GM19043 (cell line): Measurements from ENCODE around the gene SYT15.
"Not testable (repeated sequence)": the region's sequence is repeated elsewhere in the genome, so short reads cannot be mapped to it uniquely, and the experiment has no call there.

Experiments used
- ATAC-seq: cut with Tn5 transposase; IDR thresholded peaks from one replicate; pipeline ENCODE4 v1.9.1; 2021; ENCODE audit warnings: low read depth; ENCODE audit not compliant: unreplicated experiment

SYT15 gene

DNA sequence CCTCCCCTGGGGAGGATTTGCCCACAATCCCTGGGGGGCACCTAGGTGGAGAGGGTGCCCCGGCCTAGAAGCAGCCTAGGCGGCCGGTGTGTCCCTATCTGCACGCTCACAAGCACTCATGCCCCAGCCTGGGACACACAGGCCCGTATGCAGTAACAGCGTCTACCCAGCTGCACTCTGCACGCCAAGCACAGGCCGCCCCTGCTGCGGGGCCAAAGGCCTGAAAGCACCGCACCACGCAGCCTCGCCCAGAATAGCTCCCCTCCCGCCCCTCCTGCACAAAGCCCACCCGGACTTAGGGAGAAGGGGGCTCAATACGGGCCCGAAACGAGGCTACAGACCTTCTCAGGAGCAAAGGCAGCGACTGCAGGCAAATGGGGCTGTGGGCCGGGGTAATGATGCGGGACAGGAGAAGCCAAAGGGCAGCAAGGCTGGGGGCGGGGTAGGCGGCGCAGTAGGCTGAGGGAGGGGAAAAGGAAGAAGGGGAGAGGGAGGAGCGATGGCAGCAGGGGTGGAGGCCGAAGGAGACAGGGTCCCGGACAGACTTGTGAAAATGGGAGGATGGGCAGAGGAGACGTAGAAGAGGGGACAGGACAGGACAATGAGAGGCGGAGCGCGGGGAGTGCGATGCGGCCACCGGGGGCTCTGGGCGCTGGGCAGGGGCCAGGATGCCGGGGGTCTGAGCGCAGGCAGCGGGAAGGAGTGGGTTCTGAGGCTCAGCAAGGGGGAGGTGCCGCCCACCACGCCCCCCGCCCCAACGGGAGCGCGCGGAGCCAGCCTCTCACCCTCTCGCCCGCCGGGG, 23.0 kb upstream of the SYT15 start:
- ATAC-seq = no peak

GRCh38 chr10:46556515-46557318, 22.2 kb upstream of the SYT15 start, which contains the start of gene GPRIN2:
Gene GPRIN2, minus strand, starts transcription at chr10:46556658. Its CDS starts 5,922 bp downstream, at chr10:46550736.
- no peak for ATAC-seq

DNA sequence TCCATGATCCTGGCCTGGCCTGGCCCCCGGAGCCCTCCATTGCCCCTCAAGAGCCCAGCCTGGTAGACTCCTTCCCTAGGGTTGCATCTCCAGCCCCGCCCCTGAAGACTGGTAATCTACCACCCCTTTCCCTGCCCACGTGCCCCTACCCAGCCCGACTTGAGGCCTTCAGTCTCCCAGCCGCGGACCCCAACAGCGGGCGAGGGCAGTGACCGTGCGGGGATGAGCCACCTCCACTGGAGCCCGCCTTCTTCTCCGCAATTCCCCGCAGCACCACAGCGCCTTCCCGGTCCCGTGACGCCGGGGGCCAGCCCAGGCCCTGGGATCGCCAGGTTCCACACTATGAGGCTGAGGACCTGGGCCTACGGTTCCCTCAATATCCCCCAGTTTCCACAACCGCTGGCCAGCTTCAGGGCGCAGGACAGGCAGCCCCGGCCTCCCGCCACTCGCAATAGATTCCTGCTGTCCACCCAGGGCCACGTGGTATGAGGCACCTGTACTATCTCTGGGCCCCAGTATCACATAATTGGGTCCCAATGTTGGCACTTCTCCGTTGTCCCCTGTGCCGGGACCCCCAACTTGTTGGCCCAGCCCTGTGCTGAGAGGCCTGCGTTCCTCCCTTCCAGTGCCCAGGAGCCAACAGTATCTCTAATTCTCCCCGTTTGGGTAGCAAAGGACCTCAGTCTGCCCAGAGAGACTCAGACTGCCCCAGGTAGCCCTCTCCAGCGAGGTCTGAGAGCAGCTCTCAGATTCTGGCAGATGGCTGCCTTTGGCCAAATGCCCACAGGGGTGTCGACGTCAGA, 21.4 kb upstream of the SYT15 start:
- no peak for ATAC-seq

DNA sequence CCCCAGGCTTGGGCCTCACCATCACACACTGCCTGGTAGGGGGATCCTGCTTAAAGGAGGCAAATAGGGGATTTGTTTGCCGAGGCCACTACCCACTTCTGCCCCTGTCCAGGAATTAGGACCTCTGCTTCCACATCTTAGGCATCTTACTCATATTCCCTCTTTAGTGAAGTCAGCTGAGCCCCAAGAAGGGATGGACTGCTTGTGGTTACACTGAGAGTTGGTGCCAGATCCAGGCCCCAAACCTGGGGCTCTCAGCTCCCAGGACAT, 20.9 kb upstream of the SYT15 start:
- ATAC-seq = no peak

GRCh38 chr10:46558392-46559185, 20.3 kb upstream of the SYT15 start:
- ATAC-seq = no peak

- ATAC-seq = no peak
These were observed 19.7 kb upstream of the SYT15 start for GRCh38 chr10:46559231-46559671.

DNA sequence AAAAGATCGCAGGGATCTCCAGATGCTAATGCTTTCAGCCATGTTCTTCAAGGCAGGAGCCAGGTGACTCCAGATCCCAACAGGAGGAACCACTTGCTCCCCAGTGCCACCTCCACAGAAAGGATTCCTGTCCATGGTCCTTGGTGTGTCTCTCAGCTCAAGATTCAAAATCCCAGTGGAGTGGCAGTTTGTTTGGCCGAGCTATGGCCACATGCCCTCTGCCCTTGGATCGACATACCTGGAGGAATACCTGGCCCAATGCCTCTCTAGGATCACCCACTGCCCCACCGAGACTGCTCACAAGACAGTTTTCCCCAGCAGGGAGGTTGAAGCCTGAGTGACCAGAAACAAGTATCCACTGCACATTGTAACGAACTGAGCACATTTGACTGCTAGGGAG, 18.5 kb upstream of the SYT15 start:
- no peak for ATAC-seq

DNA sequence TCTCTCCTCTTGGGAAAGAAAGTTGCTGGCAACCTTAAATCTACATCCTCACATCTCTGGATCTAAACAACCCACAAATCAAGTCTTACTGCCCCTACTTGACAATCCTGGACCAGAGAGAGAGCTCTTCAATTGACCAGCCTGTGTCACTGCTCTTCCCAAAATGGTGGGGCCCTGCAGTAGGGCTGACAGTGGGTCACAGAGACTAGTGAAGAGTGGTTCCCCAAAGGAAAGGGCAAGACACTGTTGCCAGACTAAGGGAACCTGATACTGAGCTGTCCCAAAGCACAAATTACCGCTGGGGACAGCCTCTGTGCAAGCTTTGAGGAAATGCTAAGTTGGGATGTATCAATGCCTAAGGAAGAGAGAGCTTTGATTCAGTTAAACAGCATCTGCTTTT, 18.0 kb upstream of the SYT15 start:
- no peak for ATAC-seq

DNA sequence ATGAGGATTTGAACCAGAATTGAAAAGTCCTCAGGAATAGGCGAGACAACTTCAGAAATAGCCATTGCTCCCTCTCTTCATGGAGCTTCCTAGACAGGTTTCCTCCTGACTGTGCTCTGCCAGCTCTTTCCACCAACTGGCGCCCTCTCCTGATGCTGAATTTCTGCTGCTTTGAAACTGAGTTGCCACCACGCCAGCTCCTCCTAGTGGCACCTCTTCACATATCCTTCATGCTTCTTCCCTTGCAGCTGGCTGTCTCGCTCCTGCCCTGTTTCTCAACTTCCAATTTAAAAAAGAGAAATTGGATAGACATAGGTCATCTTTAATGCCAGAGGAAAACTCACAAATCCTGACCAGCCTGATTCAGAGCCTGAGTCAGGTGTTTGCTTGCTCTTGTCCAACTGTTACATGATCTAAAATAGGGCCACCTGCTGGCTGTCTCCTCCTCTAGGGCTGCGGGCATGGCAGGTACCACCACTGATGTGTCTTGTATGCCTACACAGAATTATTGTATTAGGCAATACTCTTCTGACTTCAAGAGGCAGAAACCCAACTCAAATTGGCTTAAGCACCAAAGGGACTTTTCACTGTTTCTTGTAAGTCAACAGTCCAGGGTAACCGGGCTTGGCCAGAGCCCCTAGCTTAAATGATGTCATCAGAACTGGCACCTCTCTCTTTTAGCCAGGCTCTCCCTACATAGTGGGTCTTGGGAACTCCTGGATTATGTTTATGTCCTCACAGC, 13.2 kb upstream of the SYT15 start:
- ATAC-seq = not testable (repeated sequence)

GRCh38 chr10:46567151-46567550, 11.8 kb upstream of the SYT15 start:
- not testable (repeated sequence) for ATAC-seq

DNA sequence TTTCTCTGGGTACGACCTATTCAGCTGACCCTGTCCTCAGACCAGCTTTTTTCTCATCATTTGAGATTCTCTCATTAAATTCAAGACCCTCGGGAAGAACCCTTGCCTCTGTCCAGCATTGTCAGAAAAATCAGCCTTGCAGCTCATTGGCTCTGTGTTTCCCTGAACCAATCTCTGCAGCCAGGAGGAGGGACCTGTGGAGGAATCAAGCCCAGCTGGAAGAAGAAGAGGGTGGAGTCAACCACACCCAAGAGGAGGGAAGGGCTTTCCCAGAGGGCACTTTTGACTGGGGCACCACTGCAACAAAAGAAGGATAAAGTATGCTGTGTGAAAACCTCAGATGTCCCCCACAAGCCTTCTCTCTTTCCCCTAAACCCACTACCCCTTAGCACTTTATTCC, 8.3 kb upstream of the SYT15 start:
- ATAC-seq = not testable (repeated sequence)

DNA sequence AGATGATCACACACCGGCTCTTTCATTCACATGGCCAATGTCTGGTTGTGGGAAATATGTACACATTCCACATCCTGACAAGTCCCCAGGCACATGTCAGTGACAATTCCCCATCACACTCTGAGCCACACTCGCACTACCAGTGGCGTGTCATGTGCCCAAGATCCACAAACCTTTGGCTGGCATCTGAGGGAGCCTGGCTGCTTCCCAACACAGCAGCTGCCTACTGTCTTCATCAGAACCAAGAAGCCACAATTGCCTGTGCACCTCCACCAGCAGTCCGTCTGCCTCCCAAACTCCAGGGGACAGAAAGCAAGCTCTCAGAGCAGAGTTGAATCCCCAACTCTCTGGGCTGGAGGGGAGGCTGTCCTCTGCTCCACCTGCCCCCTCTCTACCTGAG, 6.2 kb upstream of the SYT15 start:
- not testable (repeated sequence) for ATAC-seq

- not testable (repeated sequence) for ATAC-seq
These were observed 5.6 kb upstream of the SYT15 start for GRCh38 chr10:46573314-46573713.

DNA sequence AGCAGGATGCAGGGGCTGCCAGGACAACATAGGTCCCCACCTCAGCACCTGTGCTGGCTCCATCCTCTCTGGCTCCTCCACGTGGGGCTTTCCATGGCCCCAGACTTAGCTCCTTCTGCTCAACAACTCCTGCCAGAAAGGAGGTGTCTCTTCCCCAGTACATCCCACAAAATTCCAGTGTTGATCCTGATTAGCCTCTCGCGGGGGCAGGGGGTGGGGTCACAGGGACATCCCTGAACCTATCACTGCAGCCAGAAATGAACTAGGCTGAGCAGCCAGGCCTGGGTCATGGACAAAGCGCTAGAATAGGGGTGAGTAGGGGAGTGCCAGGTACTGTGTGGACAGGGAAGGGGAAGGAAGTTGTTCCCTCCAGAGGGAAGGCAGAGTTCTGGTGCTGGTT, 5.0 kb upstream of the SYT15 start:
- ATAC-seq = not testable (repeated sequence)

DNA sequence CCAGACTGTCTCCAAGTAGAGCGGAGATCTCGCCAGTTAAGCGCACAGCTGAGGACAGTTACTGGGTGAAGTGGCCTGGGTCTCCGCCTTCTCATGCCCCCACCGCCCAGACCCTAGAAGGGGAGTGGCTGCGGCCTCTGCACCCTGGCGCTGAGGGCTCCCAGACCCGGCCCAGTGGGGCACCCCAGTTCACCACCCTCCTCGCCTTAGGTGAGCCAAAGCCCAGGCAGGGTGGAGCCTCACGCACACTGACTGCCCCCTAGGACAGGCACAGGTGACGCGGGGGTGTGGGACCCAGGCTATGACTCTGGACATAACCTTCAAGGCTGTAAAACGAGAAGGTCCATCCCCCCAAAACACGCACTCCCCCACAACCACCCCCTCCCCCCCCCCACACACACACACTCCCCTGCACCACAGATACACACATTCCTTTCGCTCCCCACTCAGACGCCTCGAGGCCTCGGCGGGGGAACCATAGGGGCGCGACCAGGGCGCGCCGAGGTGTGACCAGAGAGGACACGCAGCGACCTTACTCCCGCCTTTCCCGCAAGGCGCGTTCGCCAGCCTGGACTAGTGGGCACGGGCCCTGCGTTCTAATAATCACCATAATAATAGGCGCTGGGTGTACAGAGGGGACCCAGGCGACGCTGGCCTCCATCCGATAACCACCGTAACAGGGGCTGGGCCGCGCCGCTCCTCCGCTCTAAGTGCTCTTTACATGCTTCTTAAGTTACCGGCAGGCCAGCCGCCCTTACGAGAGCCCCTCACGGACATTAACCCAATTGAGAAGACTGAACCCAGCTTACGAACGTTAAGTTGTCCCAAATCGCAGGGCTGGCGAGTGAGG, 1.1 kb upstream of the SYT15 start:
- ATAC-seq = not testable (repeated sequence)

DNA sequence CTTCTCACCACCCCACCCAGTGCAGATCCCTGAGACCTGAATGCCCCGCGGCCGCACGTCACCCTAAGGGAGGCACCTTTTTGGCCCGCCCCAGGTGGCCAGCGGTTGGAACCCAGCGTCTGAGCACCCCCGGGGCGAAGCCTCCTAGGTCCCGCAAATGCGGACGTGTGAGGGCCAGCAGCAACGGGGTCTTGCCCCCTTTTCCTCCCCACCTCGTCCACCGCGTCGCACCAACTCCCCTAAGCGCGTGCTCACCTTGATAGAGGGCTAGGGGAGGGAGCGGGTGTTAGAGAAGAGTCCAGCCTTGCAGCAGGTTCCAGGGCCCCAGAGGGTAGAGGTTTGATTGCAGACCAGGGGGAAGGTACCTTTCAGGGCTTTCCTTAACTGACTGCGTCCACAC, 450 bp downstream of the SYT15 start:
- not testable (repeated sequence) for ATAC-seq

- ATAC-seq = not testable (repeated sequence)
These were observed 3.1 kb downstream of the SYT15 start for GRCh38 chr10:46581997-46582396.

GRCh38 chr10:46582568-46582967, 3.6 kb downstream of the SYT15 start:
- ATAC-seq = not testable (repeated sequence)

GRCh38 chr10:46584196-46584595, 5.3 kb downstream of the SYT15 start:
- not testable (repeated sequence) for ATAC-seq
